Measurements from ENCODE around the gene MPHOSPH9.

DNA sequence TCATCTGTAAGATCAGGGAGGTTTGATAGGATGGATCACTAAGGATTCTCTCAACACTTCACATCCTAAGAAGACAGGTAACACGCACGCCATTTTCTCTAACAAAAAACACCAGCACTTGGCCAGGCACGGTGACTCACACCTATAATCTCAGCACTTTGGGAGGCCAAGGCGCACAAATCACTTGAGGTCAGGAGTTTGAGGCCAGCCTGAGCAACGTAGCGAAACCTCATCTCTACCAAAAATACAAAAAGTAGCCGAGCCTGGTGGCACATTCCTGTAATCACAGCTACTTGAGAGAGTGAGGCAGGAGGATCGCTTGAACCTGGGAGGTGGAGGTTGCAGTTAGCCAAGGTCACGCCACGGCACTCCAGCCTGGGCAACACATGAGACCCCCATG lies 49.2 kb upstream of the MPHOSPH9 start:
- TF ChIP-seq, protein P1, sequence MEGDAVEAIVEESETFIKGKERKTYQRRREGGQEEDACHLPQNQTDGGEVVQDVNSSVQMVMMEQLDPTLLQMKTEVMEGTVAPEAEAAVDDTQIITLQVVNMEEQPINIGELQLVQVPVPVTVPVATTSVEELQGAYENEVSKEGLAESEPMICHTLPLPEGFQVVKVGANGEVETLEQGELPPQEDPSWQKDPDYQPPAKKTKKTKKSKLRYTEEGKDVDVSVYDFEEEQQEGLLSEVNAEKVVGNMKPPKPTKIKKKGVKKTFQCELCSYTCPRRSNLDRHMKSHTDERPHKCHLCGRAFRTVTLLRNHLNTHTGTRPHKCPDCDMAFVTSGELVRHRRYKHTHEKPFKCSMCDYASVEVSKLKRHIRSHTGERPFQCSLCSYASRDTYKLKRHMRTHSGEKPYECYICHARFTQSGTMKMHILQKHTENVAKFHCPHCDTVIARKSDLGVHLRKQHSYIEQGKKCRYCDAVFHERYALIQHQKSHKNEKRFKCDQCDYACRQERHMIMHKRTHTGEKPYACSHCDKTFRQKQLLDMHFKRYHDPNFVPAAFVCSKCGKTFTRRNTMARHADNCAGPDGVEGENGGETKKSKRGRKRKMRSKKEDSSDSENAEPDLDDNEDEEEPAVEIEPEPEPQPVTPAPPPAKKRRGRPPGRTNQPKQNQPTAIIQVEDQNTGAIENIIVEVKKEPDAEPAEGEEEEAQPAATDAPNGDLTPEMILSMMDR (IDR thresholded peaks at IDR 0.05): no peak
- no peak for TF ChIP-seq POLR2A (IDR thresholded peaks at IDR 0.05)

All from suprapubic skin (tissue), 3 donors.